ENCODE measurements around the gene MROH2A.

MROH2A gene

DNA sequence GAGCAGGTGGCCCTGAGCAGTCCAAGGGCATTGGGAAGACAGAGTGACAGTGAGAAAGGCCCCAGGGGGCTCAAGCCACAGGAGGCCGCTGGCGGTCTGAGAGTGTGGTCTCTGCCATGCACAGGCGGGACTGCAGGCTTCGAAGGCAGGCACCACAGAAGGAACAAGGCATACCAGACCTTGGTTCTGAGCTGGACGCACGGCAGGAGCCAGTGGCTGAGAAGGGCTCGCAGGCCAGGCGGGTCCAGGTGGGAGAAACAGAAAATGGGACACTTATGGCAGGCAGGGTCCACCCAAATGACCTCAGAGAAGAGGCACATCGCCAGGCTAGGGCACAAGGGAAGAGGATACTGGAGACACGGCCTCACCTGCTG lies 61.3 kb downstream of the MROH2A start:
- Histone ChIP-seq H3K4me1 (peaks cover 10% of the 10 kb centered on the region; the same call in 1 of the 2 replicates), H3K36me3 (peaks cover 95% of the 10 kb centered on the region), H3K4me3 (ENCODE audit: low read depth, low read length) (no peak overlapping the region), H3K27me3 (no peaks in the 10 kb centered on the region), H3K9me3 (no peaks in the 10 kb centered on the region)
- no peak for DNase-seq
- TF ChIP-seq, protein P1, sequence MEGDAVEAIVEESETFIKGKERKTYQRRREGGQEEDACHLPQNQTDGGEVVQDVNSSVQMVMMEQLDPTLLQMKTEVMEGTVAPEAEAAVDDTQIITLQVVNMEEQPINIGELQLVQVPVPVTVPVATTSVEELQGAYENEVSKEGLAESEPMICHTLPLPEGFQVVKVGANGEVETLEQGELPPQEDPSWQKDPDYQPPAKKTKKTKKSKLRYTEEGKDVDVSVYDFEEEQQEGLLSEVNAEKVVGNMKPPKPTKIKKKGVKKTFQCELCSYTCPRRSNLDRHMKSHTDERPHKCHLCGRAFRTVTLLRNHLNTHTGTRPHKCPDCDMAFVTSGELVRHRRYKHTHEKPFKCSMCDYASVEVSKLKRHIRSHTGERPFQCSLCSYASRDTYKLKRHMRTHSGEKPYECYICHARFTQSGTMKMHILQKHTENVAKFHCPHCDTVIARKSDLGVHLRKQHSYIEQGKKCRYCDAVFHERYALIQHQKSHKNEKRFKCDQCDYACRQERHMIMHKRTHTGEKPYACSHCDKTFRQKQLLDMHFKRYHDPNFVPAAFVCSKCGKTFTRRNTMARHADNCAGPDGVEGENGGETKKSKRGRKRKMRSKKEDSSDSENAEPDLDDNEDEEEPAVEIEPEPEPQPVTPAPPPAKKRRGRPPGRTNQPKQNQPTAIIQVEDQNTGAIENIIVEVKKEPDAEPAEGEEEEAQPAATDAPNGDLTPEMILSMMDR (IDR thresholded peaks at IDR 0.05; ENCODE audit: low read depth, low read length) = no peak

DNA sequence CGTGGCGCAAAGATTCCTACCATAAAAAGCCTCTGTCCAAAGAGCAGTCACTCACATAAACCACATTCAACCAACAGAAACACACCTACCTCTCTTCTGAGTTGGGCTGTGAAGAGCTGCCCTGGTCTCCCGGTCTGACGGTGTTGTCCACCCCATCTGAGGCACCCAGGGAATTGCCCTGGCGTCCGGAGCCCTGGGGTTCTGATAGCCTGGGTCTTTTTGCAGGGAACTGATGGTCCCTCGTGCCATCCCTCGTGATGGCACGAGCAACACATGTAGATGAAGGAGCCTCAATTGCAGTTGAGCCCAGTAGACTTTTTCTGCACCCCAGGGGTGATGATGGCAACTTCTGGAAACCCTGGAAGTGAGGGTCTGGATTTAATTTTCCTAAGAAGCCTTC lies 62.4 kb downstream of the MROH2A start:
- Histone ChIP-seq H3K36me3 (peaks cover 98% of the 10 kb centered on the region), H3K4me1 (peaks cover 10% of the 10 kb centered on the region; the same call in 1 of the 2 replicates), H3K4me3 (ENCODE audit: low read depth, low read length) (no peak overlapping the region), H3K27me3 (no peaks in the 10 kb centered on the region), H3K9me3 (no peaks in the 10 kb centered on the region)
- TF ChIP-seq, protein P1 (IDR thresholded peaks at IDR 0.05; ENCODE audit: low read depth, low read length) = no peak
- no peak for DNase-seq

DNA sequence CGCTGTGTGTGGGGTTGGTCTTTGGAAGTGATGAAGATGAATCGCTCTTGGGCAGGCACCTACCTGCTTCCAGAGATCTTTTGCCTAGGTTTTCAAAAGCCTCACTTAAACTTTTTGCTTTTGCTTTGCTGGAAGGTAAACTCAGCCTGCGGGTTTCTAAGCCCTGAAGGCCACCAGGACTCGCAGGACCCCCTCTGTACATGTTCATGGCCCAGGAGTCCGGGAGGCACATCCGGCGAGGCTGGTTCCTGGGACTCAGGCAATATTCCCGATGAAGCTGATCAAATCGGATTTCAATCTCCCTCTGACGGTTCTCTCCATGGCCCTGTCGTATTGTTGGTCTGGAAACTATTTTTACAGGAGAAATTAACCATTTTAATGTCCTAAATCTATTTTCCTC lies 63.1 kb downstream of the MROH2A start:
- Histone ChIP-seq H3K36me3 (peaks cover 98% of the 10 kb centered on the region), H3K27me3 (no peaks in the 10 kb centered on the region), H3K4me1 (peaks cover 10% of the 10 kb centered on the region; the same call in 1 of the 2 replicates), H3K9me3 (no peaks in the 10 kb centered on the region), H3K4me3 (ENCODE audit: low read depth, low read length) (no peak overlapping the region)
- no peak for DNase-seq
- TF ChIP-seq, protein P1 (IDR thresholded peaks at IDR 0.05; ENCODE audit: low read depth, low read length) = no peak

DNA sequence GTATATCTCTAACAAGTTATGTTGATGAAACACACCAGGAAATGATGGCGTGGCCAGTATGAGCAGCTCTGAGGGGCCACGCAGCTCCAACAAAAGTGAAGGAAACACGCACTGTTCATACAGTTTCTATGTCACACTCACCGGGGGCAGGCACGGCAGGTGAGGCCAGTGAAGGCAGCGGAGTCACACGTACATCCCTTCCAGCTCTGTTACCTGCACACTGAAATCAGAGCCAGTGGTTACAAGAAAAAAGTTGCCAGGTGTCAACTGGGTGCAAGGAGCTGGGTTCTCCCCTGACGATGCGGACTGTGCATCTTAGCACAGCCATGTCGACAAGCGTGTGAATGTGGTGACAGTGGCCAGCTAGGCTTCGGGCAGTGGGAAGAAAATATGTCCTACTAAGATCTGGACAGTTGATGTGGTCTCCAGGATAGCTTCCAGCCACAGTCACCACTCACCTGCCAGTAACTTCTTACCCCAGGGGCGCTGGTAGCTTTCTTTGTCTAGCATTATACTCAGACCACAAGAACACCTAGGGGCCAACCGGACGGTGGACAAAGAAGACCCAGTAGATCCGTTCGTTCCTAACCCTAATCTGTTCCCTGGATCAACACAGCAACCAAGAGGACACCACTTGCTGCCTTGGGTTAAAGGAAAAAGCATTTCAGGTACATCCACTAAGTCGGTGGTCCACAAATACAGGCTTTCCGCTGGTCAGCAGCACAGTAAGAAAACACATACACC lies 66.1 kb downstream of the MROH2A start:
- H3K4me1 ChIP-seq = peaks cover 10% of the 10 kb centered on the region; the same call in 1 of the 2 replicates
- DNase-seq = no peak
- H3K9me3 ChIP-seq = no peaks in the 10 kb centered on the region
- peaks cover 100% of the 10 kb centered on the region for H3K36me3 ChIP-seq
- H3K4me3 ChIP-seq (ENCODE audit: low read depth, low read length) = no peak overlapping the region
- H3K27me3 ChIP-seq = no peaks in the 10 kb centered on the region
- TF ChIP-seq, protein P1 (IDR thresholded peaks at IDR 0.05; ENCODE audit: low read depth, low read length) = no peak

DNA sequence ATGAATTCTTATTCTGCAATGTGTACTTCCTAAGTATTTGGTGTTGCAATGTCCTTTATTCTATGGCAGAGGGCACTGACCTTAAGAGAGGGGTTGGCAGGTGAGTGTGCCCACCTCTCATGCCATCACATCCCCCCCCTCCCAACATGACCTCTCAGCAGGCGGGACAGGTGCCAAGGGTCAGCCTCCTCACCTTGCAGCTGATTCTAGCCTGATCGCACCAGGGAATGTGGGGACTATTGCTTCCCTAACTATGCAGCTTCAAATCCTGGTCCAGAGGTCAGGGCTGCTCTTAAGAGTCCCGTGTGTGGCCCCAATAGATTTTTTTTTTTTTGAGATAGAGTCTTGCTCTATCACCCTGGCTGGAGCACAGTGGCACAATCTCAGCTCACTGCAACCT lies 66.7 kb downstream of the MROH2A start:
- Histone ChIP-seq H3K9me3 (no peaks in the 10 kb centered on the region), H3K4me1 (peaks cover 10% of the 10 kb centered on the region; the same call in 1 of the 2 replicates), H3K27me3 (no peaks in the 10 kb centered on the region), H3K4me3 (ENCODE audit: low read depth, low read length) (no peak overlapping the region), H3K36me3 (peaks cover 100% of the 10 kb centered on the region)
- no peak for DNase-seq
- TF ChIP-seq, protein P1 (IDR thresholded peaks at IDR 0.05; ENCODE audit: low read depth, low read length) = no peak

DNA sequence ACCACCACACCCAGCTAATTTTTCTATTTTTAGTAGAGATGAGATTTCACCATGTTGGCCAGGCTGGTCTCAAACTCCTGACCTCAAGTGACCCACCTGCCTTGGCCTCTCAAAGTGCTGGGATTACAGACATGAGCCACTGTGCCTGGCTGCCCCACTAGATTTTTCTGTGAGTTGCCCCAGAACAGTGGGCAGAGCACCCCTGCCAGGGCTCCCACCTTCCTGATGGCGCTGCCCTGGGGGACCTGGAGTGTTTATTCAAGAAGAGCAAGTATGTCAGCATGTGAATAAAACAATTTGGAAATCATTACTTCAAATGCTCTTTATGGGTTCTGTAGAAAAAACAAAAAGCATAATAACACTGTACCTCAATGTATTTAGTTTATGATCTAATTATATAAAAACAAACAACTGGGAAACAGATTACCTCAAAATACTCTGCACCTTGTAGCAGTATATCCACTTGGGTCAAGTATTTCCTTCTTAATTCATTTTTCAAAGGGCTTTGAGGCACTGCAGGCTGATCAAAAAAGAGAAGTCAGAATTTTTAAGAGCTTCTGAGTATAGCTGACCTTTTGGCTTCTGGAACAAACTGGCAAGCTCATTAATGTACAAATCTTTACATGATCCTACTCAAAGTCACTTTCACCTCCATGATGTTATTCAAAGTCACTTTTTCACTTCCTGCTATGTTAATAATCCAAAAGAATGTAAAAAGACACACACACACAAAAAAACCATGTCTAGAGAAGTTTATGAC lies 67.4 kb downstream of the MROH2A start:
- peaks cover 100% of the 10 kb centered on the region for H3K36me3 ChIP-seq
- no peak overlapping the region for H3K4me3 ChIP-seq (ENCODE audit: low read depth, low read length)
- no peaks in the 10 kb centered on the region for H3K9me3 ChIP-seq
- no peak for DNase-seq
- H3K27me3 ChIP-seq = no peaks in the 10 kb centered on the region
- peaks cover 10% of the 10 kb centered on the region; the same call in 1 of the 2 replicates for H3K4me1 ChIP-seq
- TF ChIP-seq, protein P1 (IDR thresholded peaks at IDR 0.05; ENCODE audit: low read depth, low read length) = no peak

Data from BE2C (cell line).